ENCODE results near the gene UNC5A. TPM values are rescaled to one million over a fixed set of nuclear protein-coding genes. Genes with fewer than 3 reads are reported as not detected.

UNC5A gene
- total RNA-seq, 1 experiment from 2014 or later: 10.1 TPM

GRCh38 chr5:176785184-176786145 is 24.9 kb upstream of the UNC5A start:
- no peak for DNase-seq (ENCODE audit: low read depth, low spot score)
- no peaks in the 10 kb centered on the region for H3K79me2 ChIP-seq (ENCODE audit: insufficient read depth, low read length)
- ChIA-PET RAD21 (ENCODE audit: low non-redundant PET in 1 of 2, low total read pairs in 2 of 2, uncharacterized antibody in 2 of 2, unreplicated experiment in 2 of 2) (no interaction called here), POLR2A (no interaction called here), CTCF (no interaction called here)
- H3K36me3 ChIP-seq (ENCODE audit: control insufficient read depth in 1 of 2, insufficient read depth in 2 of 2, low read length in 2 of 2): no peaks in the 10 kb centered on the region
- H2AFZ ChIP-seq (ENCODE audit: low read depth, low read length, poor library complexity, severe bottlenecking): no peak overlapping the region
- no TSS peak for BruUV-seq (replicated peaks)
- no peak overlapping the region; the same call in 1 of the 2 replicates for H3K27ac ChIP-seq (ENCODE audit: low read depth, low read length)
- no peak overlapping the region for H3K4me2 ChIP-seq (ENCODE audit: low read length)
- H3K9me2 ChIP-seq (ENCODE audit: insufficient read depth): no peaks in the 10 kb centered on the region
- peak in 2 of 3 experiments; percentile 15; a peak in 1 of 6 replicates for TF ChIP-seq CTCF (IDR thresholded peaks at IDR 0.05 in 2 of 3, conservative IDR thresholded peaks at IDR 0.05 in 1 of 3; ENCODE audit: borderline replicate concordance in 1 of 3, insufficient read depth in 1 of 3, low read depth in 2 of 3, low read length in 2 of 3)
- TF ChIP-seq EGR1 (IDR thresholded peaks at IDR 0.05; ENCODE audit: low read depth): no peak
- no peak for ATAC-seq
- no peaks in the 10 kb centered on the region for H3K9me3 ChIP-seq (ENCODE audit: control insufficient read depth in 1 of 2, insufficient read depth in 1 of 2, low read depth in 1 of 2, low read length in 2 of 2)
- no peaks in the 10 kb centered on the region; the same call in 1 of the 2 replicates for H3K27me3 ChIP-seq (ENCODE audit: insufficient read depth, low read length)
- H3K9ac ChIP-seq (ENCODE audit: low read length): no peak overlapping the region
- H3K4me1 ChIP-seq (ENCODE audit: control insufficient read depth in 1 of 2, insufficient read depth in 2 of 2, low read length in 2 of 2): peaks cover 11 to 37% of the 10 kb centered on the region in 2 experiments
- H3K4me3 ChIP-seq (replicated peaks in 1 of 2; ENCODE audit: low read depth in 1 of 2, low read length in 2 of 2): no peak overlapping the region
- intact Hi-C loops (cut with micrococcal nuclease): no loop called here
- no peaks in the 10 kb centered on the region for H4K20me1 ChIP-seq (ENCODE audit: insufficient read depth)

DNA sequence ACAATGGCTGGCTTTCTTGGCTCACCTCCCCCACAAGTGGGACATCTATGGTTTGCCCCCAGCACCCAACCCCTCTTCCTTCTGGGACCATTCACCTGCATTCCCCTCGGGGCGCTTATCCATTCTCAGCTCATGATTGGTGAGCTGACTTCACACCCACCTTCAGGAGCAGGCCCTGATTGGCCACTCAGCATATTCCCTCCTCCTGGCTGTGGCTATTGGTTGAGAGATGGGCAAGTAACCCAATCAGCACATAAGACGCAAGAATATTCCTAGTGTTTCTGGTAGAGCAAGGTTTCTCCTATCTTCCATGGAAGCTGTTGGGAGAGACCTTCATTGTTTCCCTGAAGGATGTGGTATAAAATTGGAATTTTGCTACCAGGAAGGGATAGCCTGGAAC is 22.7 kb upstream of the UNC5A start:
- no peak overlapping the region for H3K9ac ChIP-seq (ENCODE audit: low read length)
- H3K9me3 ChIP-seq (ENCODE audit: control insufficient read depth in 1 of 2, insufficient read depth in 1 of 2, low read depth in 1 of 2, low read length in 2 of 2): no peaks in the 10 kb centered on the region
- no peaks in the 10 kb centered on the region for H3K9me2 ChIP-seq (ENCODE audit: insufficient read depth)
- no peaks in the 10 kb centered on the region for H4K20me1 ChIP-seq (ENCODE audit: insufficient read depth)
- CTCF ChIA-PET: no interaction called here
- H3K4me1 ChIP-seq (ENCODE audit: control insufficient read depth in 1 of 2, insufficient read depth in 2 of 2, low read length in 2 of 2): peaks cover 11 to 34% of the 10 kb centered on the region in 2 experiments
- no peaks in the 10 kb centered on the region for H3K79me2 ChIP-seq (ENCODE audit: insufficient read depth, low read length)
- H3K4me2 ChIP-seq (ENCODE audit: low read length): no peak overlapping the region
- H3K27me3 ChIP-seq (ENCODE audit: insufficient read depth, low read length): no peaks in the 10 kb centered on the region; the same call in 1 of the 2 replicates
- no peak overlapping the region for H3K27ac ChIP-seq (ENCODE audit: low read depth, low read length)
- intact Hi-C loops (cut with micrococcal nuclease): no loop called here
- no peaks in the 10 kb centered on the region for H3K36me3 ChIP-seq (ENCODE audit: control insufficient read depth in 1 of 2, insufficient read depth in 2 of 2, low read length in 2 of 2)
- ATAC-seq (0 out of 2 replicates have a peak, but pooled peaks have one; percentile 31), DNase-seq (ENCODE audit: low read depth, low spot score) (peak; percentile 15)
- no TSS peak for BruUV-seq (replicated peaks)
- TF ChIP-seq SRF (IDR thresholded peaks at IDR 0.05; ENCODE audit: low read depth): no peak
- TF ChIP-seq FOSL1 (IDR thresholded peaks at IDR 0.05; ENCODE audit: low read depth): no peak
- TF ChIP-seq SP1 (IDR thresholded peaks at IDR 0.05; ENCODE audit: low read depth): peak; percentile 17; the same call in 1 of the 2 replicates
- no peak overlapping the region for H2AFZ ChIP-seq (ENCODE audit: low read depth, low read length, poor library complexity, severe bottlenecking)
- no peak overlapping the region for H3K4me3 ChIP-seq (replicated peaks in 1 of 2; ENCODE audit: low read depth in 1 of 2, low read length in 2 of 2)
- RAD21 ChIA-PET (ENCODE audit: low non-redundant PET in 1 of 2, low total read pairs in 2 of 2, uncharacterized antibody in 2 of 2, unreplicated experiment in 2 of 2): no interaction called here
- POLR2A ChIA-PET: no interaction called here
